Measurements from ENCODE around the gene MPPE1. TPM values are rescaled to one million over a fixed set of nuclear protein-coding genes. Genes with fewer than 3 reads are reported as not detected.
A peak's percentile ranks its signal among the peaks of the same experiment; 100 is the strongest.
"Not testable (repeated sequence)": the region's sequence is repeated elsewhere in the genome, so short reads cannot be mapped to it uniquely, and the experiment has no call there.

MPPE1 gene
- total RNA-seq, 2 donors from 2014 or later = 22.3 to 40.5 TPM

DNA sequence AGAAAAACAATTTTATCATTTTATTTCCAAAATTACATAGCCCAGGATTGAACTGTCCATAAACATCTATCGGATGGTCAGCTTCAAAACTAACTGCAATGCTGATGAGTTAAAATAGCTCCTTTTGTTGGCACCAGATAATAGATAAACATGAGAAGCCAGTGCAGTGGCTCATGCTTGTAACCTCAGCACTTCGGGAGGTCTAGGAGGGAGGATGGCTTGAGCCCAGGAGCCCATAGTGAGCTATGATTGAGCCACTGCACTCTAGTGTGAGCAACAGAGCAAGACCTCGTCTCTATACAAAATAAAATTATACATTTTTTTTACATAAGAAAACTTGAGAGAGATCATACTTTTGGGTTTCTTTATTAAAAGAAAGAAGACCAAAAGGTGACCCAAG, 38.6 kb upstream of the MPPE1 start:
- Histone ChIP-seq H3K27ac (peak overlapping the region; percentile 92 to 97), H3K36me3 (no peaks in the 10 kb centered on the region), H3K27me3 (replicated peaks; ENCODE audit: insufficient read depth) (no peaks in the 10 kb centered on the region), H3K9me3 (no peaks in the 10 kb centered on the region), H3K4me1 (ENCODE audit: control insufficient read depth in 1 of 2, low read depth in 2 of 2) (peaks cover 8 to 17% of the 10 kb centered on the region in 2 donors), H3K4me3 (peak overlapping the region; percentile 85)
- ATAC-seq (ENCODE audit: insufficient number of reproducible peaks, low FRiP score, low read depth) (no peak), DNase-seq (ENCODE audit: low spot score) (no peak)
- TF ChIP-seq, protein P1, sequence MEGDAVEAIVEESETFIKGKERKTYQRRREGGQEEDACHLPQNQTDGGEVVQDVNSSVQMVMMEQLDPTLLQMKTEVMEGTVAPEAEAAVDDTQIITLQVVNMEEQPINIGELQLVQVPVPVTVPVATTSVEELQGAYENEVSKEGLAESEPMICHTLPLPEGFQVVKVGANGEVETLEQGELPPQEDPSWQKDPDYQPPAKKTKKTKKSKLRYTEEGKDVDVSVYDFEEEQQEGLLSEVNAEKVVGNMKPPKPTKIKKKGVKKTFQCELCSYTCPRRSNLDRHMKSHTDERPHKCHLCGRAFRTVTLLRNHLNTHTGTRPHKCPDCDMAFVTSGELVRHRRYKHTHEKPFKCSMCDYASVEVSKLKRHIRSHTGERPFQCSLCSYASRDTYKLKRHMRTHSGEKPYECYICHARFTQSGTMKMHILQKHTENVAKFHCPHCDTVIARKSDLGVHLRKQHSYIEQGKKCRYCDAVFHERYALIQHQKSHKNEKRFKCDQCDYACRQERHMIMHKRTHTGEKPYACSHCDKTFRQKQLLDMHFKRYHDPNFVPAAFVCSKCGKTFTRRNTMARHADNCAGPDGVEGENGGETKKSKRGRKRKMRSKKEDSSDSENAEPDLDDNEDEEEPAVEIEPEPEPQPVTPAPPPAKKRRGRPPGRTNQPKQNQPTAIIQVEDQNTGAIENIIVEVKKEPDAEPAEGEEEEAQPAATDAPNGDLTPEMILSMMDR (IDR thresholded peaks at IDR 0.05) = no peak

DNA sequence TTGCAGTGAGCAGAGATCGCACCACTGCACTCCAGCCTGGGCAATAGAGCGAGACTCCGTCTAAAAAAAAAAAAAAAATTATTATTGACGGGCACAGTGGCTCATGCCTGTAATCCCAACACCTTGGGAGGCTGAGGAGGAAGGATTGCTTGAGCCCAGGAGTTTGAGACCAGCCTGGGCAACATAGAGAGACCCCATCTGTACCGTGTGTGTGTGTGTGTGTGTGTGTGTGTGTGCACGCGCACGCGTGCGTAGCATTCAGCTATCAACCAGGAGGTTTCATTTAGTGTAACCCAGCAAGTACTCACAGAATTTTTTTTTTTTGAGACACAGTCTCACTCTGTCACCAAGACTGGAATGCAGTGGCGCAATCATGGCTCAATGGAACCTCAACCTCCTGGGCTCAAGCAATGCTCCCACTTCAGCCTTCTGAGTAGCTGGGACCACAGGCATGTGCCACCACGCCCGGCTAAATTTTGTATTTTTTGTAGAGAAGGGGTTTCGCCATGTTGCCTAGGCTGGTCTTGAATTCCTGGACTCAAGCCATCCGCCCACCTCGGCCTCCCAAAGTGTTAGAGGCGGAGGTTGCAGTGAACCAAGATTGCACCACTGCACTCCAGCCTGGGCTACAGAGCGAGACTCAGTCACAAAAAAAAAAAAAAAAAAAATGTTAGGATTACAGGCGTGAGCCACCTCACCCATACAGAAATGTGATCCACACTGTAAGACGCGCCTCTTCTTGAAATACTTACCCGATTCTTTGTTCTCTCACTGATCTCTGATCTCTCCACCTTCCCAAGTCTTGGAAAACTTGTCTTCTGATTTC, 37.9 kb upstream of the MPPE1 start:
- DNase-seq (ENCODE audit: low spot score) = not testable (repeated sequence)

DNA sequence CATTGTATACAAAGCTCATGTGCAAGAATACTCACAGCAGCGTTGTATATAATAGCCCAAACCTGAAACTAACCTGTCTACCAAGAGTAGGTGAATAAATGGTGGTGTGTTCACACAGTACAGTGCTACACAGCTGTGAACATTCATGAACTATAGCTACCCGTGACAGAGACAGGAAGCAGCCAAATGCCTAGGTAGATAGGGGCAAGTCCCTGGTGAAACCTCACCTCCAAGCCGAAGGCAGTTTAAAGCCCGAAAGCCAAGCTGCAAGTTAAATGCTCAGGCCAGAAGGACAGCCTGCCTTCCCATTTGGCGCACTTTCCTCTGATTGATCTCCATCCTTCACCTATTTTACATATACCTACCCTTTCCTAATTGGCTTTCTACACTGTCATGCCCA, 36.7 kb upstream of the MPPE1 start:
- Histone ChIP-seq H3K4me1 (ENCODE audit: control insufficient read depth in 1 of 2, low read depth in 2 of 2) (peaks cover 8 to 17% of the 10 kb centered on the region in 2 donors), H3K9me3 (no peaks in the 10 kb centered on the region), H3K4me3 (no peak overlapping the region), H3K27me3 (replicated peaks; ENCODE audit: insufficient read depth) (no peaks in the 10 kb centered on the region), H3K27ac (no peak overlapping the region), H3K36me3 (no peaks in the 10 kb centered on the region)
- DNase-seq (ENCODE audit: low spot score) = no peak
- TF ChIP-seq, protein P1 (IDR thresholded peaks at IDR 0.05) = no peak
- ATAC-seq (ENCODE audit: insufficient number of reproducible peaks, low FRiP score, low read depth) = no peak

More for the DNA sequence above, 37.9 kb upstream of the MPPE1 start:
- not testable (repeated sequence) for H3K9me3 ChIP-seq; ATAC-seq (ENCODE audit: insufficient number of reproducible peaks, low FRiP score, low read depth); H3K27me3 ChIP-seq (replicated peaks; ENCODE audit: insufficient read depth); H3K36me3 ChIP-seq
- peak overlapping the region; percentile 85 for H3K4me3 ChIP-seq
- H3K4me1 ChIP-seq (ENCODE audit: control insufficient read depth in 1 of 2, low read depth in 2 of 2) = peaks cover 8 to 17% of the 10 kb centered on the region in 2 donors
- peak overlapping the region; percentile 92 to 97 for H3K27ac ChIP-seq

DNA sequence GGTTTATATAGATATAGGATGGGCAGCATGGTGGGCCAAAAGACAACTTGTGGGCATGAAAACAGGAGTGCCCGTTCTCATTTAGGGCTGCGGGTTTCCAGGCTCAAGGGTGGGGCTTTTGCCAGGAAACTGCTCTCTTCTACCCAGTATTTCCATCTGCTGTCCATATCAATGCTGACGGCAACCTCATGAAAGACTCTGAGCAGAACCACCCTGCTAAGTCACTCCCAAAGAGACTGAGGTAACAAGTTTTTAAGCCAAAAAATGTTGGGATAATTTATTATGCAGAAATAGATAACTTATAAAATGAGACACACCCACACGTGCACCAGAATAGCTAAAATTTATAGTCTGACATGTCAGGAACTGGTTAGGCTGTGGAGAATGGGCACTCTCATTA, 36.1 kb upstream of the MPPE1 start:
- no peak overlapping the region for H3K4me3 ChIP-seq
- H3K27ac ChIP-seq = no peak overlapping the region
- H3K27me3 ChIP-seq (replicated peaks; ENCODE audit: insufficient read depth) = no peaks in the 10 kb centered on the region
- no peaks in the 10 kb centered on the region for H3K36me3 ChIP-seq
- H3K9me3 ChIP-seq = no peaks in the 10 kb centered on the region
- DNase-seq (ENCODE audit: low spot score) (no peak), ATAC-seq (ENCODE audit: insufficient number of reproducible peaks, low FRiP score, low read depth) (no peak)
- TF ChIP-seq, protein P1 (IDR thresholded peaks at IDR 0.05) = no peak
- peaks cover 8 to 17% of the 10 kb centered on the region in 2 donors for H3K4me1 ChIP-seq (ENCODE audit: control insufficient read depth in 1 of 2, low read depth in 2 of 2)

DNA sequence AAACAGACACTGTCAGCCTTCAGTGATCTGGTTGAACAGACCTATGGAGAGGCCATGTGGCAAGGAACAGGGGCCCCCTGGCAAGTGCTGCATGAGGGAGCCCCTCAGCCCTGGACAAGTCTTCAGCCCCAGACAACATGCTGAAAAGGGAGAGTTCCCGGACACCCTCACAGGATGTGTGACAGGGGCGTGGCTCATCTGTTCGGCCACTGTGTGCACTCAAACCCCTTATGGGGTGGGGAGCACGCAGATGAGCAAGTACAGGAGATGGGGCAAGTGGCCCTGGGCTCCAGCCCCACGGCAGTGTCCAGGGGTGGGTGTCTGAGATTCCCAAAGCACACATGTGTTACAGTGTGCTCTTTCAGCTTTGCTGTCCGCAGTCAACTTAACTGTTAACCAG, 35.4 kb upstream of the MPPE1 start:
- DNase-seq (ENCODE audit: low spot score) (no peak), ATAC-seq (ENCODE audit: insufficient number of reproducible peaks, low FRiP score, low read depth) (no peak)
- no peaks in the 10 kb centered on the region for H3K9me3 ChIP-seq
- TF ChIP-seq, protein P1 (IDR thresholded peaks at IDR 0.05) = no peak
- H3K4me1 ChIP-seq (ENCODE audit: control insufficient read depth in 1 of 2, low read depth in 2 of 2) = peaks cover 8 to 17% of the 10 kb centered on the region in 2 donors
- H3K27ac ChIP-seq = no peak overlapping the region
- H3K4me3 ChIP-seq = no peak overlapping the region
- no peaks in the 10 kb centered on the region for H3K27me3 ChIP-seq (replicated peaks; ENCODE audit: insufficient read depth)
- H3K36me3 ChIP-seq = no peaks in the 10 kb centered on the region
